KMS-11 (cell line): ENCODE measurements around the gene FRYL.
"Not testable (repeated sequence)": the region's sequence is repeated elsewhere in the genome, so short reads cannot be mapped to it uniquely, and the experiment has no call there.

Source experiments
- H2AFZ ChIP-seq: fragments of 200-600 bp; sonication (generic); 2 replicates; pipeline ENCODE4 v1.6.1; 2016; ENCODE audit warnings: antibody characterized with exemption, mixed run types, low read depth
- H3K27ac ChIP-seq: fragments of 200-600 bp; sonication (generic); 2 replicates; pipeline ENCODE4 v1.6.1; 2016; ENCODE audit warnings: mild to moderate bottlenecking, mixed run types
- H3K27me3 ChIP-seq: fragments of 200-600 bp; sonication (generic); 2 replicates; pipeline ENCODE4 v1.6.1; 2017; ENCODE audit warnings: mild to moderate bottlenecking, low read depth, mixed run types, moderate library complexity; ENCODE audit not compliant: insufficient read depth
- H3K36me3 ChIP-seq: fragments of 200-600 bp; sonication (generic); 2 replicates; pipeline ENCODE4 v1.6.1; 2017; ENCODE audit warnings: mild to moderate bottlenecking, mixed run types; ENCODE audit not compliant: insufficient read depth
- H3K4me1 ChIP-seq: fragments of 200-600 bp; sonication (generic); 2 replicates; pipeline ENCODE4 v1.6.1; 2016; ENCODE audit warnings: mild to moderate bottlenecking, low read depth, mixed run types; ENCODE audit not compliant: poor library complexity, severe bottlenecking
- H3K4me2 ChIP-seq: fragments of 200-600 bp; sonication (generic); 2 replicates; pipeline ENCODE4 v1.7.0; 2016; ENCODE audit warnings: mild to moderate bottlenecking, mixed run types
- H3K4me3 ChIP-seq: fragments of 200-600 bp; sonication (generic); IDR thresholded peaks from 2 replicates; pipeline ENCODE4 v1.6.1; 2017; ENCODE audit warnings: low read depth, low read length, mixed read lengths; ENCODE audit not compliant: insufficient read depth
- H3K79me2 ChIP-seq: fragments of 200-600 bp; sonication (generic); 2 replicates; pipeline ENCODE4 v1.6.1; 2016; ENCODE audit warnings: low read depth, mixed run types; ENCODE audit not compliant: insufficient read depth
- H3K9ac ChIP-seq: fragments of 200-600 bp; sonication (generic); 2 replicates; pipeline ENCODE4 v1.6.1; 2016; ENCODE audit warnings: mild to moderate bottlenecking, mixed run types
- H4K20me1 ChIP-seq: fragments of 200-600 bp; sonication (generic); 2 replicates; pipeline ENCODE4 v1.6.1; 2016; ENCODE audit warnings: mild to moderate bottlenecking, mixed run types; ENCODE audit not compliant: insufficient read depth
- CTCF ChIP-seq: fragments of 200-600 bp; sonication (generic); conservative IDR thresholded peaks from 2 replicates; pipeline ENCODE4 v1.6.1; 2017; ENCODE audit warnings: low read depth, mild to moderate bottlenecking, antibody characterized with exemption, low read length, moderate library complexity, mixed read lengths

Gene FRYL

DNA sequence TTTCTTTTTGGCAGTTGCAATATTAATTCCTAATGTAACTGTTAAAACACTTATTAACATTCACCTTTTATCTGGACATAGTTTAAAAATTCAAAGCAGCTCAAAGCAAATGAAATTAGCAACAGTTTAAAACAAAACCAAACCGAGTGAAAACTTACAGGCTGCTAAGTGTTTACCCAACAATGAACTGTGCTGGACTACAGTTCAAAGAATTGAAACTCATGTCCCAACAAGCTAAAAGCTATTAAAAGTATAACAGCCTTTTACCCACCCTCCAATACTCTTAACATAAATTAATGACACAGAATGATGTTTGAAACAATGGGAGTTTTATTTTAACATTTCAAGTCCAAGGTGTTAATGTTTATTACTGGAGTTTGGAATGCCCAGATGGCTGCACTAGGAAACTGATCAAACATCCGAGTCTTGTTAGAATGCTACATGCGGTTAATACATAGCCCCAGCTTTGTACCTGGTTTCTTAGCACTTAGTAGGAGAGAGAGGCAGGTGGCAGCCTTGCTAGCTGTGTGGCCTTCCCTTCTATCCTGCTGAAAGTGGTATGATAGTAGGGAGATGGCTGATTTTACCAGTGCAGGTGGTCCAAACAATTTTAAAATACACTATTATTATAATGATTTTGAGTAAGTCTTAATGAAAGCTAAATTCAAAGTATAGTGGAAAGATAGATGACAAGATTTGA, 21.1 kb upstream of the FRYL start:
- H3K9ac ChIP-seq, result no peak overlapping the region
- no peak overlapping the region for H2AFZ ChIP-seq
- H3K4me1 ChIP-seq, result peaks cover 7% of the 10 kb centered on the region
- no peak overlapping the region for H3K4me3 ChIP-seq
- H3K27me3 ChIP-seq, result no peaks in the 10 kb centered on the region
- H3K4me2 ChIP-seq, result no peak overlapping the region
- no peaks in the 10 kb centered on the region for H4K20me1 ChIP-seq
- H3K27ac ChIP-seq, result no peak overlapping the region
- no peaks in the 10 kb centered on the region for H3K79me2 ChIP-seq
- no peaks in the 10 kb centered on the region for H3K36me3 ChIP-seq
- TF ChIP-seq CTCF, result no peak

DNA sequence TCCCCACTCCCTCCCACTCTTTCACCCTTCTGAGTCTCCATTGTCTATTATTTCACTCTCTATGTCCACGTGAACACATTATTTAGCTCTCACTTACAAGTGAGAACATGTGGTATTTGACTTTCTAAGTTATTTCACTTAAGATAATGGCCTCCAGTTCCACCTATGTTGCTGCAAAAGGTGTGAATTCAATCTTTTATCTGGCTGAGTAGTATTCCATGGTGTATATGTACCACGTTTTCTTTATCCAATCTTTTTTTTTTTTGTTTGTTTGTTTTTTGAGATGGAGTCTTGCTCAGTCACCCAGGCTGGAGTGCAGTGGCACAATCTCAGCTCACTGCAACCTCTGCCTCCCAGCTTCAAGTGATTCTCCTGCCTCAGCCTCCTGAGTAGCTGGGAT, 20.1 kb upstream of the FRYL start:
- not testable (repeated sequence) for H3K36me3 ChIP-seq, H3K4me2 ChIP-seq, H3K27ac ChIP-seq, H2AFZ ChIP-seq, H3K27me3 ChIP-seq, H3K9ac ChIP-seq, H3K79me2 ChIP-seq, H3K4me1 ChIP-seq, H3K4me3 ChIP-seq, H4K20me1 ChIP-seq

- H3K4me2 ChIP-seq, result no peak overlapping the region
- H3K4me3 ChIP-seq, result no peak overlapping the region
- H3K27me3 ChIP-seq, result no peaks in the 10 kb centered on the region
- no peak overlapping the region for H3K27ac ChIP-seq
- H4K20me1 ChIP-seq, result no peaks in the 10 kb centered on the region
- H3K36me3 ChIP-seq, result no peaks in the 10 kb centered on the region
- H3K9ac ChIP-seq, result no peak overlapping the region
- TF ChIP-seq CTCF, result no peak
- no peaks in the 10 kb centered on the region for H3K79me2 ChIP-seq
- peaks cover 7% of the 10 kb centered on the region for H3K4me1 ChIP-seq
- no peak overlapping the region for H2AFZ ChIP-seq
Observed at GRCh38 chr4:48799157-48799556, 19.1 kb upstream of the FRYL start.

DNA sequence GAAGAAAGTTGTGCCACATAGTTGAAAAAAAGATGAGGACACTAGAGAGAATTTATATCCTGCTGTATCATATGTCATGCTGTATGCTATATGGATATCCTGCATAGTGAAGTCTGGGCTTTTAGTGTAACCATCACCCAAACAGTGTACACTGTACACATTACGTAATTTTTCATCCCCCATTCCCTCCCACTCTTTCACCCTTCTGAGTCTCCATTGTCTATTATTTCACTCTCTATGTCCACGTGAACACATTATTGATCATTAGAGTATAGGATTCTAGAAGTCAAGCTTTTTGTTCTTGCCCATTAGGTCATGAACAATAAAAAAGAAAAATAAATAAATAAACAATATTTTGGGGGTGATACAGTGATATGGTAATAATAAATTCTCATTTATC, 18.0 kb upstream of the FRYL start:
- H3K79me2 ChIP-seq, result no peaks in the 10 kb centered on the region
- no peak overlapping the region for H3K4me3 ChIP-seq
- no peak for TF ChIP-seq CTCF
- H3K9ac ChIP-seq, result no peak overlapping the region
- H3K36me3 ChIP-seq, result no peaks in the 10 kb centered on the region
- H3K27me3 ChIP-seq, result no peaks in the 10 kb centered on the region
- peaks cover 7% of the 10 kb centered on the region for H3K4me1 ChIP-seq
- no peak overlapping the region for H3K4me2 ChIP-seq
- H3K27ac ChIP-seq, result no peak overlapping the region
- no peaks in the 10 kb centered on the region for H4K20me1 ChIP-seq
- no peak overlapping the region for H2AFZ ChIP-seq

GRCh38 chr4:48796927-48797679, 17.0 kb upstream of the FRYL start:
- H4K20me1 ChIP-seq, result no peaks in the 10 kb centered on the region
- TF ChIP-seq CTCF, result no peak

More at GRCh38 chr4:48796927-48797679, 17.0 kb upstream of the FRYL start:
- H3K79me2 ChIP-seq, result no peaks in the 10 kb centered on the region
- H3K4me3 ChIP-seq, result no peak overlapping the region
- H3K36me3 ChIP-seq, result no peaks in the 10 kb centered on the region
- no peak overlapping the region for H3K9ac ChIP-seq
- H3K27ac ChIP-seq, result no peak overlapping the region
- peak overlapping the region; percentile 18; the same call in 1 of the 2 replicates for H2AFZ ChIP-seq
- no peak overlapping the region for H3K4me2 ChIP-seq
- peaks cover 8% of the 10 kb centered on the region for H3K4me1 ChIP-seq
- H3K27me3 ChIP-seq, result no peaks in the 10 kb centered on the region
